AG10803 (cell line): ENCODE data around the gene SLC2A10.

Experiments used
- DNase-seq: peaks from one replicate; pipeline ENCODE4 v3.0.0; 2010; ENCODE audit warnings: low read depth
- H3K4me3 ChIP-seq: 2 replicates; pipeline ENCODE4 v1.5.1; 2011; ENCODE audit warnings: mild to moderate bottlenecking, low read length, control low read depth
- CTCF ChIP-seq: conservative IDR thresholded peaks from 2 replicates; pipeline ENCODE4 v1.5.1; 2011; ENCODE audit warnings: mild to moderate bottlenecking, low read length, control low read depth, inconsistent platforms

SLC2A10 gene

GRCh38 chr20:46755483-46756413 lies 46.3 kb downstream of the SLC2A10 start:
- TF ChIP-seq CTCF, result no peak
- H3K4me3 ChIP-seq, result no peak overlapping the region
- DNase-seq, result no peak

- H3K4me3 ChIP-seq, result no peak overlapping the region
- no peak for DNase-seq
- TF ChIP-seq CTCF, result no peak
Observed at GRCh38 chr20:46756419-46756818, 47.0 kb downstream of the SLC2A10 start.

- no peak for TF ChIP-seq CTCF
- H3K4me3 ChIP-seq, result no peak overlapping the region
- DNase-seq, result no peak
Observed at GRCh38 chr20:46757135-46757534, 47.7 kb downstream of the SLC2A10 start.

DNA sequence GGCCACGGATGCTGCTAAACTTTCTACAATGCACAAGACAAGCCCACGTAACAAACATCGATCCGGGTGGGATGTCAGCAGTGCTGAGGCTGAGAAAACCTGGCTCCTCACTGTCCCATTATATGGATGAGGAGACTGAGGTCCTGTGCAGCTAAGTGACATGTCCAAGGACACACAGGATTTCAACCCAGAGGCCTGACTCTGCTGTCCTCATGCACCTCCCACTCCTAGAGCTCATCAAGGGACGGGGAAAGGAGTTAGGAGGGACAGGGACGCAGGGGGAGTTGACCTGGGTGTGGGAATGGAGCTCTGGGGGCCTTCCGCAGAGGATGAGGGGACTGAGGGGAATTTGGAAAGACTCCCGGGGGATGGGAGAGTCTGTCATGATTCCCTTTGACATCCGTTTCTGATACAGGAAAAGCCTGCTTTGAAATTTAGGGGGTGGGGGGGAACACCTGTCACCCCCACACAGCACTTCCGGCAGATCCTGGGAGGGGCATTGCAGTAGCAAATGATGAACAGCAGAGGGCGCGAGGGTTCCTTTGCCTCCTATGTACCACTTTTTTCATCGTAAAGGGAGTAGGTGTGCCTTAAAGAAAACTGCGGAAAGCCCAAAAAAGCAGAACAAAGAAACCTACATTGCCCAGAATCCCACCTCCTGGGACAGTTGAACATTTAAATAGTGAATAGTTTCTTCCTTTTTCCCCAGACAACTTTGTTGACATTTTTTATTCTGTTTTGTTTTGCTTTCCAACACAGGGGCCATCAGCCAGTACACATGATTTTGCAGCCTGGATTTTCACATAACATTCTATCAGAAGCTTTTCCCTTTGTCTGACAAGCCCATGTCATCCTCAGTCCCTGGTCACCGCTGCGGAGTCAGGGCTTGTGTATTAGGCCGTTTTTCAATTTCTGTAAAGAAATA lies 48.6 kb downstream of the SLC2A10 start:
- DNase-seq, result peak; percentile 49
- H3K4me3 ChIP-seq, result no peak overlapping the region
- peak; percentile 100 for TF ChIP-seq CTCF

DNA sequence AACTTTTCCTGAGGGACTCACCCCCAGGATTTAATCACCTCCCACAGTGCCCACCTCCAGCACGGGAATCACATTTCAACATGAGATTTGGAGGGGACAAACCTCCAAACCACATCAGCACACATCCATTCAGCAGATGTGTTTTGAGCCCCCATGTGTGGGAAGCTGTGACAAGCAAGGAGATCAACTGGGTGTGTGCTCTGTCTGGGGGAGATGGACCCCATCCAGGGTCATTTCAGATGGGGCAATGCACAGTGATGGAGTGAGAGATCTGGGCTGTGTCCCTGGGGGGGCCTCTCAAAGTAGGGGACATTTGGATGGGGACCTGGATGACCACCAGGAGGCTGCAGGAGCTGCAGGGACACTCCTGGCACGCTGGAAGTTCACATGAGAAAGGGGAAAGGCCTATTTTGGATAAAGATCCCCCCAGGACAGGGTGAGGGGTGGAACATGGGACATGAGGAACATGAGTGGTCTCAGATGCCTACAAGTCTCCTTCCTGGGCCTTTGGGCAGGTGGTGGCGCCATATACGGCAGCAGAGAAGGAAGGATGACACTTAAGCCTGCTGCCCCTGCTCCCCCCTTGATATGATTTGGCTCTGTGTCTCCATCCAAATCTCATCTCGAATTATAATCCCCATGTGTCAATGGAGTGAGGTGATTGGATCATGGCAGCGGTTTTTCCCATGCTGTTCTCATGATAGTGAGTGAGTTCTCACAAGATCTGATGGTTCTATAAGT lies 49.6 kb downstream of the SLC2A10 start:
- DNase-seq, result no peak
- no peak overlapping the region for H3K4me3 ChIP-seq
- no peak for TF ChIP-seq CTCF

DNA sequence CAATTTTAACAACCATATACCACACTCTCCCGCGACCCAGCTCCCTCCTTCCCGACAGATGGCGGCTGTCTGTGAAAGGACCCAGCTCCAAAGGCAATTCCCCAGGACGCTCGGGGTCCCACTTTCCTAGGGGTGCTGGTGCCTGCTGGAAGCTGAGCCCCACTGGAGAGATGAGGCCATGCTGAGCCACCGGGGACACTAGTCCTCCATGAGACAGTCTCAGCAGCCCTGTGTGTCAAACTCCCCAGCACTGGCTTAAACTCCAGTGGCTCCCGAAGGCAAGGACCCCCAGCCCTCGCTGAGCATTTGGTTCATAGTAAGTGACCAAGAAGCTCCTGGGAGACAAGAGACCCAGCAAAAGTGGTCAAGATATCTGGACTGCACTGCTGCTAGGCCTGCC lies 52.1 kb downstream of the SLC2A10 start:
- no peak for DNase-seq
- H3K4me3 ChIP-seq, result no peak overlapping the region
- no peak for TF ChIP-seq CTCF
